H1 (cell line): ENCODE results near the gene PIEZO1. TPM values are rescaled to one million over a fixed set of nuclear protein-coding genes. Genes with fewer than 3 reads are reported as not detected.

Experiments
- CTCF ChIA-PET: fragments of 300-600 bp; sonication (Branson Sonifier 250); formaldehyde crosslinking; loops from one replicate; lab custom pipeline; 2021; ENCODE audit not compliant: partially characterized antibody; lab: Charles Lee
- POLR2A ChIA-PET: fragments of 300-600 bp; sonication (Branson Sonifier 250); formaldehyde crosslinking; loops from one replicate; lab custom pipeline; 2021; ENCODE audit warnings: inconsistent platforms; ENCODE audit not compliant: partially characterized antibody; lab: Charles Lee
- DNase-seq, 2 experiments: peaks; one replicate each; pipeline versions ENCODE4 v3.0.0 to v3.0.0-alpha.2; 2010 to 2022; ENCODE audit warnings: low spot score in 2 of 2, low read depth in 1 of 2, mixed read lengths in 1 of 2
- FAIRE-seq: peaks from 2 replicates; lab custom pipeline; 2011; peaks lifted over from hg19 to GRCh38; lab: Jason Lieb, UNC
- H2AFZ ChIP-seq: 2 replicates; pipeline ENCODE4 v1.8.1; 2012; ENCODE audit warnings: low read length, inconsistent platforms
- H2AK5ac ChIP-seq: 2 replicates; pipeline ENCODE4 v1.6.1; 2013; ENCODE audit warnings: low read depth, low read length
- H2BK120ac ChIP-seq: replicated peaks from 2 replicates; pipeline ENCODE3; 2013; ENCODE audit warnings: low read depth, low read length, inconsistent platforms
- H2BK12ac ChIP-seq: 2 replicates; pipeline ENCODE4 v1.6.1; 2013; ENCODE audit warnings: low read depth, low read length
- H2BK15ac ChIP-seq: 2 replicates; pipeline ENCODE4 v1.6.1; 2013; ENCODE audit warnings: low read length
- H2BK20ac ChIP-seq: 2 replicates; pipeline ENCODE4 v1.6.1; 2013; ENCODE audit warnings: low read length
- H2BK5ac ChIP-seq: 2 replicates; pipeline ENCODE4 v1.6.1; 2013; ENCODE audit warnings: low read depth, low read length
- H3K14ac ChIP-seq: 2 replicates; pipeline ENCODE4 v1.6.1; 2013; ENCODE audit warnings: inconsistent platforms; ENCODE audit not compliant: insufficient read length
- H3K18ac ChIP-seq: 2 replicates; pipeline ENCODE4 v1.6.1; 2013; ENCODE audit warnings: low read length; ENCODE audit errors: extremely low read depth
- H3K23ac ChIP-seq: 2 replicates; pipeline ENCODE4 v1.6.1; 2013; ENCODE audit warnings: inconsistent platforms; ENCODE audit not compliant: insufficient read length
- H3K23me2 ChIP-seq: 2 replicates; pipeline ENCODE4 v1.6.1; 2013; ENCODE audit warnings: low read depth, low read length
- H3K27ac ChIP-seq: 2 replicates; pipeline ENCODE4 v1.6.1; 2011; ENCODE audit warnings: low read depth, low read length, inconsistent platforms
- H3K27me3 ChIP-seq, 4 experiments: replicated peaks in 1 of 4; 1 replicate in 1 of 4; 2 replicates in 3 of 4; pipeline versions ENCODE4 v1.6.1 to v1.8.1; 2011 to 2013; ENCODE audit warnings: low read length in 3 of 4, mild to moderate bottlenecking in 3 of 4, inconsistent platforms in 2 of 4, mixed read lengths in 2 of 4, moderate library complexity in 1 of 4; ENCODE audit not compliant: control insufficient read depth in 3 of 4, insufficient read depth in 3 of 4; ENCODE audit errors: extremely low read depth in 1 of 4
- H3K36me3 ChIP-seq, 4 experiments: 2 replicates each; pipeline versions ENCODE4 v1.6.1 to v1.8.1; 2011 to 2013; ENCODE audit warnings: mild to moderate bottlenecking in 4 of 4, low read length in 3 of 4, moderate library complexity in 2 of 4, control low read depth in 1 of 4, inconsistent platforms in 1 of 4; ENCODE audit not compliant: insufficient read depth in 4 of 4, control insufficient read depth in 2 of 4
- H3K4ac ChIP-seq: replicated peaks from 2 replicates; pipeline ENCODE3; 2013; ENCODE audit warnings: low read length, low read depth, mixed read lengths, inconsistent platforms; ENCODE audit not compliant: insufficient read length
- H3K4me1 ChIP-seq, 4 experiments: replicated peaks in 1 of 4; 1 replicate in 1 of 4; 2 replicates in 3 of 4; pipeline versions ENCODE4 v1.6.1 to v1.8.1; 2011 to 2013; ENCODE audit warnings: low read length in 3 of 4, inconsistent platforms in 2 of 4, mixed read lengths in 1 of 4; ENCODE audit not compliant: insufficient read depth in 4 of 4, control insufficient read depth in 3 of 4
- H3K4me2 ChIP-seq, 2 experiments: 2 replicates each; pipeline versions ENCODE4 v1.6.1 to v1.8.1; 2011 to 2013; ENCODE audit warnings: low read depth in 2 of 2, low read length in 2 of 2, control low read depth in 1 of 2, inconsistent platforms in 1 of 2, mild to moderate bottlenecking in 1 of 2; ENCODE audit not compliant: insufficient read depth in 1 of 2
- H3K4me3 ChIP-seq, 4 experiments: fragments of 200-600, 300-600 bp in 1 of 4; sonication (generic), shearing (Covaris generic), sonication (Bioruptor Twin) in 1 of 4; 2 replicates each; pipeline versions ENCODE4 v1.5.1 to v1.8.1; 2011 to 2016; ENCODE audit warnings: low read length in 4 of 4, low read depth in 3 of 4, control low read depth in 2 of 4, inconsistent platforms in 2 of 4, mild to moderate bottlenecking in 2 of 4, mixed read lengths in 1 of 4, moderate library complexity in 1 of 4; ENCODE audit not compliant: insufficient read depth in 2 of 4; ENCODE audit errors: extremely low read depth in 1 of 4
- H3K56ac ChIP-seq: replicated peaks from 2 replicates; pipeline ENCODE3; 2013; ENCODE audit warnings: low read depth, mild to moderate bottlenecking, mixed read lengths, low read length, inconsistent platforms; ENCODE audit not compliant: insufficient read length
- H3K79me1 ChIP-seq: 2 replicates; pipeline ENCODE4 v1.6.1; 2013; ENCODE audit warnings: low read depth, low read length, control low read depth
- H3K79me2 ChIP-seq, 2 experiments: 2 replicates each; pipeline versions ENCODE4 v1.6.1 to v1.8.1; 2012 to 2013; ENCODE audit warnings: low read length in 2 of 2, mild to moderate bottlenecking in 2 of 2, inconsistent platforms in 1 of 2; ENCODE audit not compliant: insufficient read depth in 2 of 2, control insufficient read depth in 1 of 2
- H3K9ac ChIP-seq, 4 experiments: replicated peaks in 1 of 4; 1 replicate in 1 of 4; 2 replicates in 3 of 4; pipeline versions ENCODE4 v1.6.1 to v1.8.1; 2011 to 2013; ENCODE audit warnings: low read depth in 3 of 4, low read length in 3 of 4, control low read depth in 2 of 4, mild to moderate bottlenecking in 2 of 4, moderate library complexity in 2 of 4, inconsistent platforms in 1 of 4; ENCODE audit errors: extremely low read depth in 1 of 4
- H3K9me3 ChIP-seq, 2 experiments: 2 replicates each; pipeline versions ENCODE4 v1.6.1 to v1.8.1; 2012 to 2013; ENCODE audit warnings: mild to moderate bottlenecking in 2 of 2, moderate library complexity in 2 of 2, control low read depth in 1 of 2, inconsistent platforms in 1 of 2, low read depth in 1 of 2, low read length in 1 of 2, mixed read lengths in 1 of 2; ENCODE audit not compliant: insufficient read depth in 2 of 2
- H4K20me1 ChIP-seq, 2 experiments: replicated peaks in 1 of 2; 2 replicates each; pipeline versions ENCODE3 to v1.8.1; 2011 to 2013; ENCODE audit warnings: inconsistent platforms in 2 of 2, low read length in 2 of 2, mild to moderate bottlenecking in 1 of 2; ENCODE audit not compliant: insufficient read depth in 2 of 2, control insufficient read depth in 1 of 2
- H4K5ac ChIP-seq: 2 replicates; pipeline ENCODE4 v1.6.1; 2013; ENCODE audit warnings: low read length, low read depth, mixed read lengths, inconsistent platforms; ENCODE audit not compliant: insufficient read length
- H4K8ac ChIP-seq: 2 replicates; pipeline ENCODE4 v1.8.0; 2013; ENCODE audit warnings: mild to moderate bottlenecking, moderate library complexity, low read length, inconsistent platforms; ENCODE audit not compliant: insufficient read depth; ENCODE audit errors: extremely low read depth
- H4K91ac ChIP-seq: replicated peaks from 2 replicates; pipeline ENCODE3; 2013; ENCODE audit warnings: low read length, mixed read lengths, inconsistent platforms; ENCODE audit not compliant: insufficient read length
- JUND ChIP-seq: IDR thresholded peaks from 2 replicates; pipeline ENCODE4 v1.6.1; 2011; ENCODE audit warnings: mild to moderate bottlenecking, improper control_type of control experiment, low read length
- NRF1 ChIP-seq: IDR thresholded peaks from 2 replicates; pipeline ENCODE4 v1.6.1; 2011; ENCODE audit warnings: mild to moderate bottlenecking, low read depth, low read length, improper control_type of control experiment
- RXRA ChIP-seq: IDR thresholded peaks from 2 replicates; pipeline ENCODE4 v1.6.1; 2011; ENCODE audit warnings: low read depth, mild to moderate bottlenecking, low read length, moderate library complexity; ENCODE audit not compliant: insufficient read depth
- WGBS, 2 experiments: shearing (Covaris generic) in 1 of 2; methylation state at CpG; one replicate each; pipeline versions ENCODE4 v1.1.6 to v1.1.7; 2013 to 2015; ENCODE audit warnings: low lambda C conversion rate in 2 of 2, mixed read lengths in 2 of 2, inconsistent platforms in 1 of 2, low coverage in 1 of 2, missing lambda C conversion rate in 1 of 2; ENCODE audit not compliant: insufficient replicate concordance in 2 of 2, insufficient coverage in 1 of 2, insufficient read length in 1 of 2; ENCODE audit errors: extremely low coverage in 1 of 2, missing lambda C conversion rate in 1 of 2; 5-methylcytosine and 5-hydroxymethylcytosine counted together
- polyA plus RNA-seq, 7 experiments: library from polyadenylated mRNA; depleted of rRNA in 3 of 7; stranded (reverse) in 5 of 7; unstranded in 2 of 7; fragments of >200 nt in 5 of 7; fragments of 200-250 nt in 2 of 7; gene quantifications; 1 replicate in 5 of 7; 2 replicates in 1 of 7; 4 replicates in 1 of 7; pipeline versions ENCODE4 v1.2.1 to v1.2.3, GENCODE V29; 2011 to 2013; ENCODE audit warnings: missing spikeins in 2 of 7, mixed read lengths in 2 of 7
- total RNA-seq: library from RNA; stranded (reverse); fragmentation: NEBNext Ultra II Directional; extraction: Animal tissue kit (Norgen Biotek cat#: 25700); gene quantifications from 2 replicates; pipeline ENCODE4 v1.2.1, GENCODE V29; 2021
- TF ChIP-seq, protein P1 (sequence below): IDR thresholded peaks from 2 replicates; pipeline ENCODE4 v1.6.1; 2012; ENCODE audit warnings: inconsistent platforms
- TF ChIP-seq, protein P2 (sequence below): IDR thresholded peaks from 2 replicates; pipeline ENCODE4 v1.6.1; 2012; ENCODE audit warnings: inconsistent platforms
- TF ChIP-seq, protein P3 (sequence below), 3 experiments: IDR thresholded peaks; 1 replicate in 2 of 3; 2 replicates in 1 of 3; pipeline versions ENCODE4 v1.5.1 to v1.6.1; 2011; ENCODE audit warnings: low read length in 3 of 3, mild to moderate bottlenecking in 3 of 3, inconsistent platforms in 2 of 3, low read depth in 1 of 3, moderate library complexity in 1 of 3; ENCODE audit not compliant: insufficient read depth in 1 of 3; ENCODE audit errors: control extremely low read depth in 1 of 3

Gene PIEZO1
- total and polyA plus RNA-seq, 2 of the 8 experiments (the other 6 are each of a cell fraction or from before 2014, with no cell fraction given), result 42.3 to 67.5 TPM

DNA sequence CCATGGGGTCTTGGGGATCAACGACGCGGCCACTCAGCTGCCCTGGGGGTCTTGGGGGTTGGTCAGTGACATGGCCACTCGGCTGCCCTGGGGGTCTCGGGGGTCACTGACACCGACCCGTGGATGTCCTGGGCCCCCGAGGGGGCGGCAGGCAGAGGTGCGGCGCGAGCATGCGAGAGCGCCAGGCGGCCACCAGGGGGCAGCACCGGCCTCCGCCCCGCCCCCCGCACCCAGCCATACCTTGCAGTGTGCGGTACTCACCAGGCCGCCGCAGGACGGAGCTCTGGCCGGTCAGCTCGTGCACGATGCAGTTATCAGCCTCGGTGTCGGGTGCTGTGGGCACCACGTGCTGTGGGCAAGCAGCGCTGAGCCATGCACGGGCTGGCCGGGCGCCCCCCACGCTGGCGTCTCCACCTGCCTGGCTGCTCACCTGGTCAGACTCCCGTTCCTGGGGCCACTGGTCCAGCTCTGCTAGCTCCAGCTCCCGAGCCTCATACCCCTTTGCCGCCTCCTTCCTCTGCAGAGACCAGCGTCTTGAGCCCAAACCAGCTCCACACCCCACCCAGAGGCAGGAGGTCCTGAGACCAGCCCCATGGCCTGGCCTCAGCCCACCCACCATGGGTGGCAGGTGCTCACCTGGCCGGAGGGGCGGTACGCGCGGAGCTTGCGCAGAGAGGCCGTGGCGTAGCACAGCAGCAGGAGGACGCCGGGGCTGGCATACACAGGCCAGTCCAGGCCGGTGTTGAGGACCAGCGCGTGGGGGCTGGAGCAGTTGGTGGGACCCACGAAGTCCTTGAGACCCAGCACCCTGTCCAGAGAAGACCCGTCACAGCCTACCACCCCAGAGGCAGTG lies 47.5 kb downstream of the PIEZO1 start:
- Histone ChIP-seq H3K9me3 (no peaks in the 10 kb centered on the region), H2AFZ (no peak overlapping the region; the same call in 1 of the 2 replicates), H3K4me1 (peaks cover 0 to 5% (median 0%) of the 10 kb centered on the region in 4 experiments; a peak in 1 of 7 replicates), H3K4me2 (peak overlapping the region in 1 of 2 experiments; percentile 52; a peak in 2 of 4 replicates), H2BK20ac (no peak overlapping the region), H2BK15ac (peak overlapping the region; percentile 92; the same call in 1 of the 2 replicates), H3K27me3 (no peaks in the 10 kb centered on the region), H4K8ac (peak overlapping the region; percentile 91; the same call in 1 of the 2 replicates), H3K4me3 (no peak overlapping the region), H3K23me2 (no peaks in the 10 kb centered on the region), H3K27ac (no peak overlapping the region), H3K4ac (peak overlapping the region; percentile 69), H2AK5ac (peak overlapping the region; percentile 34; the same call in 1 of the 2 replicates), H2BK120ac (no peak overlapping the region), H3K79me2 (no peaks in the 10 kb centered on the region), H4K5ac (peak overlapping the region; percentile 15), H3K18ac (no peak overlapping the region), H3K14ac (no peak overlapping the region), H4K20me1 (peaks cover 0 to 10% of the 10 kb centered on the region in 2 experiments), H2BK5ac (no peak overlapping the region), H3K36me3 (peaks cover 0 to 14% (median under 1%) of the 10 kb centered on the region in 4 experiments; a peak in 2 of 8 replicates), H3K23ac (no peak overlapping the region), H2BK12ac (peak overlapping the region; percentile 39; the same call in 1 of the 2 replicates), H4K91ac (peak overlapping the region; percentile 54), H3K9ac (no peak overlapping the region; a peak in 2 of 7 replicates), H3K56ac (no peak overlapping the region), H3K79me1 (no peaks in the 10 kb centered on the region)
- 49% methylated on average over 47 of the region's 54 CpGs; no CpG with 5 or more reads in 1 of the 2 experiments for WGBS, 2 experiments
- POLR2A ChIA-PET, result interaction anchor here (0.6 to 3.1 kb wide), 8 partner anchors 14 to 869 kb away, joined by 3 to 14 read pairs (median 4); partner anchors contain the start of genes GALNS and TRAPPC2L
- DNase-seq (peak; percentile 29 to 88), FAIRE-seq (no peak)
- CTCF ChIA-PET, result interaction anchor here (0.5 to 10.0 kb wide), 46 partner anchors 14 to 636 kb away, joined by 3 to 251 read pairs (median 5); partner anchors contain the start of genes GALNS, PIEZO1 and TRAPPC2L
- TF ChIP-seq RXRA, result no peak
- TF ChIP-seq JUND, result 0 out of 2 replicates have a peak, but pooled peaks have one; percentile 8
- TF ChIP-seq, protein P1, sequence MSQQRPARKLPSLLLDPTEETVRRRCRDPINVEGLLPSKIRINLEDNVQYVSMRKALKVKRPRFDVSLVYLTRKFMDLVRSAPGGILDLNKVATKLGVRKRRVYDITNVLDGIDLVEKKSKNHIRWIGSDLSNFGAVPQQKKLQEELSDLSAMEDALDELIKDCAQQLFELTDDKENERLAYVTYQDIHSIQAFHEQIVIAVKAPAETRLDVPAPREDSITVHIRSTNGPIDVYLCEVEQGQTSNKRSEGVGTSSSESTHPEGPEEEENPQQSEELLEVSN, result peak; percentile 87
- TF ChIP-seq, protein P2, sequence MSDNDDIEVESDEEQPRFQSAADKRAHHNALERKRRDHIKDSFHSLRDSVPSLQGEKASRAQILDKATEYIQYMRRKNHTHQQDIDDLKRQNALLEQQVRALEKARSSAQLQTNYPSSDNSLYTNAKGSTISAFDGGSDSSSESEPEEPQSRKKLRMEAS, result peak; percentile 96
- no peak for TF ChIP-seq NRF1
- TF ChIP-seq, protein P3, sequence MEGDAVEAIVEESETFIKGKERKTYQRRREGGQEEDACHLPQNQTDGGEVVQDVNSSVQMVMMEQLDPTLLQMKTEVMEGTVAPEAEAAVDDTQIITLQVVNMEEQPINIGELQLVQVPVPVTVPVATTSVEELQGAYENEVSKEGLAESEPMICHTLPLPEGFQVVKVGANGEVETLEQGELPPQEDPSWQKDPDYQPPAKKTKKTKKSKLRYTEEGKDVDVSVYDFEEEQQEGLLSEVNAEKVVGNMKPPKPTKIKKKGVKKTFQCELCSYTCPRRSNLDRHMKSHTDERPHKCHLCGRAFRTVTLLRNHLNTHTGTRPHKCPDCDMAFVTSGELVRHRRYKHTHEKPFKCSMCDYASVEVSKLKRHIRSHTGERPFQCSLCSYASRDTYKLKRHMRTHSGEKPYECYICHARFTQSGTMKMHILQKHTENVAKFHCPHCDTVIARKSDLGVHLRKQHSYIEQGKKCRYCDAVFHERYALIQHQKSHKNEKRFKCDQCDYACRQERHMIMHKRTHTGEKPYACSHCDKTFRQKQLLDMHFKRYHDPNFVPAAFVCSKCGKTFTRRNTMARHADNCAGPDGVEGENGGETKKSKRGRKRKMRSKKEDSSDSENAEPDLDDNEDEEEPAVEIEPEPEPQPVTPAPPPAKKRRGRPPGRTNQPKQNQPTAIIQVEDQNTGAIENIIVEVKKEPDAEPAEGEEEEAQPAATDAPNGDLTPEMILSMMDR (IDR thresholded peaks at IDR 0.05; ENCODE audit: control extremely low read depth in 1 of 3, insufficient read depth in 1 of 3, low read depth in 1 of 3, low read length in 3 of 3), result peak; percentile 86 to 99 (median 91)
